BLaER1 (cell line): ENCODE measurements around the gene C17orf67.

ENCODE experiments used
- H3K27ac ChIP-seq: shearing (Covaris generic); formaldehyde crosslinking; 2 replicates; pipeline ENCODE4 v1.8.1; 2022
- H3K27me3 ChIP-seq: shearing (Covaris generic); formaldehyde crosslinking; 2 replicates; pipeline ENCODE4 v1.8.1; 2022
- H3K36me3 ChIP-seq: shearing (Covaris generic); formaldehyde crosslinking; 2 replicates; pipeline ENCODE4 v1.8.1; 2022
- H3K4me1 ChIP-seq: shearing (Covaris generic); formaldehyde crosslinking; 2 replicates; pipeline ENCODE4 v1.8.1; 2022
- H3K4me2 ChIP-seq: shearing (Covaris generic); formaldehyde crosslinking; 2 replicates; pipeline ENCODE4 v1.8.1; 2022
- H3K4me3 ChIP-seq: shearing (Covaris generic); formaldehyde crosslinking; 2 replicates; pipeline ENCODE4 v1.8.1; 2022
- H3K9ac ChIP-seq: shearing (Covaris generic); formaldehyde crosslinking; 2 replicates; pipeline ENCODE4 v1.8.1; 2022
- H3K9me3 ChIP-seq: shearing (Covaris generic); formaldehyde crosslinking; 2 replicates; pipeline ENCODE4 v1.8.1; 2022
- H4K20me1 ChIP-seq: shearing (Covaris generic); formaldehyde crosslinking; 2 replicates; pipeline ENCODE4 v1.8.1; 2022
- Cebpa-rat ChIP-seq: shearing (Covaris generic); IDR thresholded peaks from 2 replicates; pipeline ENCODE4 v1.8.1; 2022

Gene C17orf67, protein sequence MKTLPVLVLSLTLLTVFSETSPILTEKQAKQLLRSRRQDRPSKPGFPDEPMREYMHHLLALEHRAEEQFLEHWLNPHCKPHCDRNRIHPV

DNA sequence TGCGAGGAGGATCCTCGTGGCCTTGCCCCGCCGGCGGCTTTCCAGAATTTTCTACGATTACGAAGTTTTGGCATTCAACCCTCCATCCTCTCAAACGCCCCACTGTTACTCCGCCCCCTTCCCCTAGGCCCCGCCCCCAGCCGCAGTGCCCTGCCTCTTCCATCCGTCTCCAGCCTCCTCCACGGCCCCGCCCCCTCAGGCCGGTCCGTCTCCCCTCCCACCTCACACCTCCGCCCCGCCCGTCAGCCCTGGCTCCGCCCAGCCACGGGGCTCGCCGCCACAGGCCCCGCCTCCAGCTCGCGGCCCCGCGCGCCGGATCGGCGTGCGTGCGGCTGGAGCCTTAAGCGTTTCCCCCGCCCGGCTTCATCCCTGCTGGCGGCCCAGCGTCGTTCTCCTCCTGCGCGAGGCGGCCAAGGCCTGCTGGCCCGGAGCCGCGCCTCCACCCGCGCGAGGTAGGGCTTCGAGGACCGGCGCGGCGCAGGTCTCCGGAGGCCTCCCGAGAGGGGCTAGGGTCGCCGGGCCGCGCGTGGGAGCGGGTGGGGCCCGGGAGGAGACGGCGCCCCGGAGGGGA, at the start of gene C17orf67, which contains the start of gene DGKE:
Gene C17orf67, minus strand, starts transcription at position 112 of the 571 bp plus-strand sequence. CDS start 18,110 bp downstream, outside the sequence.
Gene DGKE, plus strand, starts transcription at position 343 of the 571 bp plus-strand sequence. CDS start 645 bp downstream, outside the sequence.
- Histone ChIP-seq H3K9ac (peak within 1 kb of the TSS; percentile 90), H3K36me3 (peaks cover 27% of the 10 kb centered on the region), H3K4me2 (peak within 1 kb of the TSS; percentile 98), H3K27ac (peak within 1 kb of the TSS; percentile 92), H3K4me3 (peak within 1 kb of the TSS; percentile 97), H3K4me1 (peaks cover 60% of the 10 kb centered on the region), H3K27me3 (no peaks in the 10 kb centered on the region), H4K20me1 (peaks cover 78% of the 10 kb centered on the region), H3K9me3 (no peaks in the 10 kb centered on the region)
- no peak for TF ChIP-seq Cebpa-rat

DNA sequence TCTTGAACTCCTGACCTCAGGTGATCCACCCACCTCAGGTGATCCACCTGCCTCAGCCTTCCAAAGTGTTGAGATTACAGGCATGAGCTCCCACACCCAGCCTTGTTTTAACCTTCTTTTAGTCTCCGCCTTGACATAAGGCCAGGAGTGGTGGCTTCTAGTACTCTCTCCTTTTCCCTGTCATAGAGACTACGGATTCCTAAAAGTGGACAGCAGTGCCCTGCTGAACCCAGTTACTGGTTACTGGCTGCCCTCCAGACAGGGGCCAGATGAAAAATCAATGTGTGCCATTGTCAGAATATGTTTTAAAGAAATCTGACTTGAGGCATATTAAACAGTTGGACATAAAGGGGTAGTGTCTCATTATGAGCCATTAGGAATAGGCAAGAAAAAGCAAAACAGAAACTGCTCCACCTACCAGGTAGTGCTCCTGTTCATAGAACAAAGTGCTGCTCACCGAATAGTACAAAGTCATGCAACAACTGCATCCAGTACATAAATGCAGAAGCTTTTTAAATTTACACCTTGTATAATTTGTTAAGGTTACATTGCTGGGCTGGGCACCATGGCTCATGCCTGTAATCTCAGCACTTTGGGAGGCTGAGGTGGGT, 48.1 kb upstream of the C17orf67 start:
- peaks cover 10% of the 10 kb centered on the region for H3K4me1 ChIP-seq

DNA sequence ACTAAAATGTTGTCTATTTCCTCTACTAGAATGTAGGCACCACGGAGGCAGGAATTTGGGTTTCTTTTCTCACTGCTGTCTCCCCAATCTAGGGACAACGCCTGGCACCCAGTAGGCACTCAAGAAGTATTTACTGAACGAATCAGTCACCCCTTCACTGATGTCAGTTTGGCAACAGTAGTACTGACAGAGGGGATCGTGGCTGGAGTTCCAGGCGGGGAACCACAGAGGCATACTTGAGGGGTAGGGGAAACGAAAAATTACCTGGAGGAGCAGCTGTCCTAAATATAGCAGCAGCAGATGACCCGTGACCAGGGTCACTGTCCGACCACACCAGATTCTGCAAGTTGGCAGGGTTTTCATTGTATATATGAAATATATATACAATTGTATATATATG, 46.9 kb upstream of the C17orf67 start:
- Histone ChIP-seq H3K36me3 (0 out of 2 replicates have a peak, but pooled peaks cover 18% of the 10 kb centered on the region), H3K9ac (no peak overlapping the region), H4K20me1 (no peaks in the 10 kb centered on the region), H3K27ac (no peak overlapping the region), H3K4me1 (peaks cover 10% of the 10 kb centered on the region), H3K4me3 (no peak overlapping the region), H3K9me3 (no peaks in the 10 kb centered on the region; the same call in 1 of the 2 replicates), H3K4me2 (peak overlapping the region; percentile 31), H3K27me3 (no peaks in the 10 kb centered on the region)
- TF ChIP-seq Cebpa-rat: no peak

More for the DNA sequence above, 48.1 kb upstream of the C17orf67 start:
- no peak overlapping the region for H3K4me3 ChIP-seq
- no peaks in the 10 kb centered on the region for H3K27me3 ChIP-seq
- peaks cover 29% of the 10 kb centered on the region for H3K36me3 ChIP-seq
- H3K4me2 ChIP-seq: no peak overlapping the region
- no peaks in the 10 kb centered on the region; the same call in 1 of the 2 replicates for H3K9me3 ChIP-seq
- H4K20me1 ChIP-seq: no peaks in the 10 kb centered on the region
- H3K9ac ChIP-seq: no peak overlapping the region
- no peak overlapping the region for H3K27ac ChIP-seq
- TF ChIP-seq Cebpa-rat: no peak

DNA sequence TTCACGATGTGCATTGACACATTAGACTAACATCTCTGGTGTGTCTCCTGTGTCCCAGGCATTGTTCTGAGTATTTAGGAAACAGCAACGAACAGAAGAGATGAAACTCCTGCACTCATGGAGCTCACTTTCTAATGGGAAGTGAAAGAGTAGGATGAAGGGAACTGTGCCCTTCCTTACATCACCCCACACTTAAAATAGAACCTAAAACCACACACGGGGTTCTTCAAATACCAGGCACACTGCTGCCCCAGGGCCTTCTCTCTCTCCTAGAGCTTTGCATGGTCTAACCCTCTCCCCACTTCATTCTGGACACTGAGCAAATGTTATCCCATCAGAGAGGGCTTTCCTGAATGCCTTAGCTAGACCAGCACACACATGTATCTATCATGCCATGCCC, 46.4 kb upstream of the C17orf67 start:
- H3K9me3 ChIP-seq: no peaks in the 10 kb centered on the region; the same call in 1 of the 2 replicates
- TF ChIP-seq Cebpa-rat: no peak
- 0 out of 2 replicates have a peak, but pooled peaks cover 18% of the 10 kb centered on the region for H3K36me3 ChIP-seq
- H3K4me3 ChIP-seq: no peak overlapping the region
- no peaks in the 10 kb centered on the region for H3K27me3 ChIP-seq
- no peaks in the 10 kb centered on the region for H4K20me1 ChIP-seq
- H3K27ac ChIP-seq: no peak overlapping the region
- no peak overlapping the region for H3K9ac ChIP-seq
- peaks cover 10% of the 10 kb centered on the region for H3K4me1 ChIP-seq
- H3K4me2 ChIP-seq: peak overlapping the region; percentile 31

DNA sequence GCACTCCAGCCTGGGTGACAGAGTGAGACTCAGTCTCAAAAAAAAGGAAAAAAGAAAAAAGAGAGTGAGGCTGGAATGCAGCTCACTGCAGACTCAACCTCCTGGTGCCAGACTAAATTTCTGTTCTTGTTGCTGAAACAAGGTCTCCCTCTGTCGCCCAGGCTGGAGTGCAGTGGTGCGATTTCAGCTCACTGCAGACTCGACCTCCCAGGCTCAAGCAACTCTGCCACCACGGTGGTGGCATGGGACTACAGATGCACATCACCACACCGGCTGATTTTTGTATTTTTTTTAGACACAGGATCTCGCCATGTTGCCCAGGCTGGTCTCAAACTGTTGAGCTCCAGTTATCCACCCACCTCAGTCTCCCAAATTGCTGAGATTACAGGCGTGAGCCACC, 45.6 kb upstream of the C17orf67 start:
- Histone ChIP-seq H3K9ac (no peak overlapping the region), H3K27ac (no peak overlapping the region)

DNA sequence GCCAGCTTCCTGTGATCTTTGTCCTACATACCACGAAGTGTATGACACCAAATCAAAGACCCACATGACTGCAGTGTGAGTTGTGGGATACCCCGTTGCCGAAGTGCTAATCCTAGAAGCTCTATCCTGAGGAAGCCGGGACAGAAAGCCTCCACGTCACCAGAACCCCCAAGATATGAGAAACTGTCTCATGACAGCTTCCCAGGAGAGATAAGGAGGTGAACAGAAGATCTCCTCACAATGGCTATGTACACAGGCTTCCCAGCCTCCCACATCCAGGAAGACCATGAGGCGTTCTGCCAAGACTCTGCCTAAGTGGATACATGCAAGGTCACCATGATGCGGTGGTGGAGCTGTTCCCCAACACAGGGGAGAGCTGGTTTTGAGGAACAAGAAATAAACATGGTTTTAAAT, 43.1 kb upstream of the C17orf67 start:
- H3K27ac ChIP-seq: no peak overlapping the region
- no peaks in the 10 kb centered on the region for H3K27me3 ChIP-seq
- no peaks in the 10 kb centered on the region for H4K20me1 ChIP-seq
- H3K36me3 ChIP-seq: 0 out of 2 replicates have a peak, but pooled peaks cover 4% of the 10 kb centered on the region
- H3K4me1 ChIP-seq: peaks cover 10% of the 10 kb centered on the region
- H3K9ac ChIP-seq: no peak overlapping the region
- no peak overlapping the region for H3K4me2 ChIP-seq
- H3K4me3 ChIP-seq: no peak overlapping the region
- no peak for TF ChIP-seq Cebpa-rat
- no peaks in the 10 kb centered on the region; the same call in 1 of the 2 replicates for H3K9me3 ChIP-seq

More for the DNA sequence above, 45.6 kb upstream of the C17orf67 start:
- peaks cover 10% of the 10 kb centered on the region for H3K4me1 ChIP-seq
- no peak overlapping the region for H3K4me2 ChIP-seq
- H3K4me3 ChIP-seq: no peak overlapping the region
- no peaks in the 10 kb centered on the region; the same call in 1 of the 2 replicates for H3K9me3 ChIP-seq
- H3K27me3 ChIP-seq: no peaks in the 10 kb centered on the region
- TF ChIP-seq Cebpa-rat: no peak
- H3K36me3 ChIP-seq: 0 out of 2 replicates have a peak, but pooled peaks cover 14% of the 10 kb centered on the region
- H4K20me1 ChIP-seq: no peaks in the 10 kb centered on the region

DNA sequence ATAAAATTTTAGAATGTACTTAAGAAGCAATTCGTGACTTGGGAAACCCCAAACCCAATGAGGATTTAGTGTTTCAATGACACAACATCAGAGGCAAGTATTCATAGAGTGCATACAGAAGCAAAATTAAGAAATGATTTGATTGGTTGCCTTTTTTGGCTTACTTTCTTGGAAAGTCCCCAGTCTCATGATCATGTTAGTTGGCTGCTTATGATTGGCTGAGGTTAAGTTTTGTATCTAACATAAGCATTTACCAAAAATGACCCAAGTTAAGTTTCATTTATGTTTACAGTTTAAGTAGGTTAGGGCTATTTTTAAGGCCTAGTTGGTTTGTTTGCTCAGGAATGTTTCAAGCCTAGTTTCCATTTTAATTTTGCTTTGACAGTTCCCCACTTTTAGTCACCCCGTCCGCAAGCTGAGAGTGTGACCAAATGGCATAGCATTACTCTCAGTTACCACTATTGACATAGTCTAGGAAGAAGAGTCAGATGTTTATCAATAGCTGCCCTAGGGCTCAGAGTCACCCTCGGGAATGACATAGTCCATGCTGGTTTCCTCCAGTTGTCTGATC, 36.4 kb upstream of the C17orf67 start:
- H3K4me3 ChIP-seq: no peak overlapping the region
- no peak overlapping the region for H3K27ac ChIP-seq
- H3K4me2 ChIP-seq: no peak overlapping the region
- H3K9ac ChIP-seq: no peak overlapping the region
- no peaks in the 10 kb centered on the region for H3K27me3 ChIP-seq
- no peaks in the 10 kb centered on the region for H3K4me1 ChIP-seq
- no peaks in the 10 kb centered on the region for H3K9me3 ChIP-seq
- no peak for TF ChIP-seq Cebpa-rat
- H3K36me3 ChIP-seq: peaks cover 38% of the 10 kb centered on the region
- H4K20me1 ChIP-seq: no peaks in the 10 kb centered on the region

DNA sequence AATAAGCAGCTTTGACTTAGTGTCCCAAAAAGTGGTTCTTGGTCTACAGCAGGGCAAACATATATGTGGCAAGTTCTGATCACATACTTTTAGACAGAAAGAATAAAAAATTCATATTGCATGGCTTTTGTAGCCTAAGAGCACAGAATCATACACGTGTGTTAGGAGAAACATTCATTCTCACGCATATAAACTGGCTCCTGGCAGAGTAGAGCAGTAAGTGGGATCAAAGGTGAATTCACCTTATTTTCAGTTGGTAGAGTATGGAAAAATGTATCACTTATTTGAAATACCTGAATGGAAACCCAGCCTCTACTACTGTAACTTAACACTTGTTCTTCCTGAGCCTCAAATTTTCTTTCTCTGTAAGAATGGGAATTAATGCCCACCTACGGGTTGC, 35.0 kb upstream of the C17orf67 start:
- Histone ChIP-seq H4K20me1 (no peaks in the 10 kb centered on the region), H3K27ac (no peak overlapping the region), H3K4me1 (no peaks in the 10 kb centered on the region), H3K4me3 (no peak overlapping the region), H3K9ac (no peak overlapping the region), H3K9me3 (no peaks in the 10 kb centered on the region), H3K4me2 (no peak overlapping the region), H3K27me3 (no peaks in the 10 kb centered on the region), H3K36me3 (peaks cover 43% of the 10 kb centered on the region)
- no peak for TF ChIP-seq Cebpa-rat

DNA sequence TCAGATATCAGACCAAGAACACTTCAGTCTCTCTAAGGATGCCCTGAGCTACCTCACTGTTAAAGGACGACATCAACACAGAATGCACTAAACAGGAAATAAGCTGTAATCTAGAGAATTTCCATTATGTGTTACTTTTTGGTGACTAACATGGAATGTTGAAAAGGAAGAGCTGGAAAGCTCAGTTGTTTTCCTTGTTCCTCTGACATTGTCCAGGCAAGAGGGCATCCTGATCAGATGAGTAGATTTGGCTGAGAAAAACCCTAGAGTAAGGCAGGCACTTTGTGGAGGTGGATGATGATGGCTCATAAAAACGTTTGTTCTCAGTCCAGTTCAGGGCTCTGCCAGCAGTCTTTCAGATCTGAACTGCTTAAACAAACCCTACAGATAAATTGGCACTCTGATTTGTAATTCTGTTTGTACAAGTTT, 34.2 kb upstream of the C17orf67 start:
- Histone ChIP-seq H3K36me3 (peaks cover 49% of the 10 kb centered on the region), H4K20me1 (no peaks in the 10 kb centered on the region), H3K4me2 (no peak overlapping the region), H3K9ac (no peak overlapping the region), H3K4me3 (no peak overlapping the region), H3K27ac (no peak overlapping the region), H3K27me3 (no peaks in the 10 kb centered on the region), H3K4me1 (no peaks in the 10 kb centered on the region), H3K9me3 (no peaks in the 10 kb centered on the region)
- TF ChIP-seq Cebpa-rat: no peak

DNA sequence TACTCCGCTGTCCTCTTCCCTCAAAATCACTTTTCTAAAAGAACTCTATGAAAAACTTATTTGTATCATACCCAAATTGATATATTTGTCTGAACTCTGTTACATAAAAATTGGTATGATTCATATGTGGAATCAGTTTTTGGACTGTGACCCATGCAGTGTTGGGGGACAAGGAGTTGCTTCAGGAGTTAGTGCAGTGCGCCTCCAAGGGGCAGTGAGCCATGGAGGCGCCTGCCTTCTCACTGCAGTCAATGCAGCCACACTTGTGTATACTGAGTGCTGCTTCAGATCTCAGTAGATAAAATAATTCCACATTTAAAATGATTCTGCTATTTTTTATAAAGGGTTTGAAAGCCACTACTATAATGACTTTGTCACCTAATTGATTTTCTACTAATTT, 32.8 kb upstream of the C17orf67 start:
- no peak overlapping the region for H3K4me3 ChIP-seq
- H3K4me1 ChIP-seq: no peaks in the 10 kb centered on the region
- TF ChIP-seq Cebpa-rat: no peak
- peaks cover 63% of the 10 kb centered on the region for H3K36me3 ChIP-seq
- no peak overlapping the region for H3K9ac ChIP-seq
- H3K27ac ChIP-seq: no peak overlapping the region
- H4K20me1 ChIP-seq: no peaks in the 10 kb centered on the region
- H3K4me2 ChIP-seq: no peak overlapping the region
- no peaks in the 10 kb centered on the region for H3K27me3 ChIP-seq
- no peaks in the 10 kb centered on the region for H3K9me3 ChIP-seq
